Muscle layer of duodenum (tissue), 2 donors: Measurements from ENCODE around the gene ZNF608.

Experiments
- H3K27ac ChIP-seq: one replicate; pipeline ENCODE4 v1.7.0; 2013; ENCODE audit warnings: mild to moderate bottlenecking, low read length
- H3K27me3 ChIP-seq: one replicate; pipeline ENCODE4 v1.7.0; 2013; ENCODE audit warnings: low read depth, mild to moderate bottlenecking, control low read depth, low read length
- H3K36me3 ChIP-seq, 2 donors: one replicate each; pipeline ENCODE4 v1.7.0; 2013; ENCODE audit warnings: low read length in 2 of 2, control low read depth in 1 of 2, mild to moderate bottlenecking in 1 of 2; ENCODE audit not compliant: insufficient read depth in 2 of 2, control insufficient read depth in 1 of 2
- H3K4me1 ChIP-seq, 2 donors: one replicate each; pipeline ENCODE4 v1.7.0; 2013; ENCODE audit warnings: low read length in 2 of 2, mild to moderate bottlenecking in 2 of 2, control low read depth in 1 of 2, moderate library complexity in 1 of 2; ENCODE audit not compliant: insufficient read depth in 2 of 2, control insufficient read depth in 1 of 2
- H3K4me3 ChIP-seq, 2 donors: one replicate each; pipeline ENCODE4 v1.7.0; 2013; ENCODE audit warnings: low read length in 2 of 2, low read depth in 1 of 2, mild to moderate bottlenecking in 1 of 2
- H3K9me3 ChIP-seq, 2 donors: one replicate each; pipeline ENCODE4 v1.7.0; 2013; ENCODE audit warnings: low read length in 2 of 2, control low read depth in 1 of 2, mild to moderate bottlenecking in 1 of 2; ENCODE audit not compliant: control insufficient read depth in 1 of 2
- donor health status: healthy.

The ZNF608 gene

DNA sequence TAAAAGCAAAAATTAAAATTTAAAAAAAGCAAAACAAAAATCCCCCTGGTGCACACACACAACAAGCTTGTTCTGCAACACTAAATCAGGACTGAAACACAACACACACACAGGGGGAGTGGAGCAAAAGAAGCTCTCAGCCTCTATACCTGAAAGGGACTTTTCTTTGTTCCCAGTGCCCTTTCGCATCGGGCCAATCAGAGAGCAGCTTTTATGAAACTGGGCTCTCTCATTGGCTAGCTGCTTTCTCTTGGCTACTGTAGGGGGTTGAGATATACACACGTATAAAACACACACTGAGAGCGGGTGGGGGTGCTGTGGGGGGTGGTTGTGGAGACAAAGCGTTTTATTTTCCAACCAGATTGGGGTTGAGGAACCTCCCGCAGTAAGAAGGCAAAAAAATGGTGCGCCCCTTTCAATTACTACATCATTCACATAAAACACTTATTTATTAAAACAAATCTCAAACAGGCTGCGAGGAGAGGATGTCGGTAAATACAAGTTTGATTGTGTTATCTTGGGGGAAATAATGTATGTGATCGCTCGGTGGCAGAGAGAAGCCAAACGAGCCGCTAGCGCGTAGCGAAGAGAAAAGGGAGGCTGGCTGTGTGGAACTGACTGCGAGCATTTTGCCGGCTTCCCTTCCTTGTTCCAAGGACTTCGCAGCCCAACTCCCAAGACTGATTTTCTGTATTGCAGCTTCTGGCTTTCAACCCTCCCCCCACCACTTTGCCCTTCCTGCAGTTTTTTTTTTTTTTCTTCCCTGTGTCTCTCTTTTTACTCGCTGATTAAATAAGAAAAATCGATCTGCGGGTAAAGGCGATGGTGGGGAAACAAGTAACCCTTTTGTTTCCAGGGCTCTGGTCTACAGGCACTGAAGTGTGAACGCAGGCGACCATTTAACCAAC, 2.5 kb upstream of the ZNF608 start:
- peak overlapping the region; percentile 97 for H3K27ac ChIP-seq
- no peaks in the 10 kb centered on the region for H3K9me3 ChIP-seq
- no peaks in the 10 kb centered on the region for H3K27me3 ChIP-seq
- peak overlapping the region; percentile 71 to 74 for H3K4me3 ChIP-seq
- no peaks in the 10 kb centered on the region for H3K4me1 ChIP-seq
- H3K36me3 ChIP-seq, result peaks cover 0 to 4% of the 10 kb centered on the region in 2 donors

DNA sequence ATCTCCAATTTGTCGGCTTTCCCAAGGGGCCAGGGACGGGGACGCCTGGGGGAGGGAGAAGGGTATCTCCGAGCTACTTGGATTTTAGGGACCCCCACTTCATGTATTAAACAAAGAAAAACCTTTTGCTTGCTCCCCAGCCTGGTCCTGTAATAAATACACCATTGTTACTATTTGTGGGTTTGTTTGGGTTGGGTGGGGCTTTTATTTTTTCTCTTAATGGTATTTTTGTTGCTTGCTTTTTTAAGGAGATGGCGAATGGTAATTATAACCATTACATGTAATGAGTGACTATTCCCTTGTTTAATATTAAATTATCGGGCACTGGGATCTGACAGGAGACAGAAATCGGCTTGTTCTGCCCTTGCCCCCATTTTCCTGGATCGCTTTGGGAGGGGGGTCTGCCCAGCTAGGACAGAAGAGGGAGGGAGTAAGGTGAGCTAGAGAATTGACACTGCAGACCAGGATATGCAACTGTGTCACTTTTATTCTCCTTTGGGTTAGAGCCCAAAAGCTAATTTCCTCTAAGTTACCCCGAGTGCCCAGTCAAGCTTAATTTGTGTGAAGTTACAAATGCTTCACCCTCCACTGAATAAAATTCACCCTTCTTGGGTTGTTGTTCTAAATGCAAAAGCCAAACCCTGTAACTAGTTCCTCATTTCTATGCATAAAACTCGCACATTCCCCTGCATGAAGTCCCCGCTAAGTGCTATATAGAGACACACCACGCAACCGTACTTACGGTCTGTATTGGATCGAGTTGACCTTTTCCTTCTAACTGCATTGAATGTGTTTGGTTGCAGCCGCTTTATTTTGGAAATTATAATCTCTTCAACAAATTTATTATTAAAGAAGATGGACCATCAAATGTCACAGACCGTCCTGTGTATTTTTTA, 1.6 kb upstream of the ZNF608 start:
- Histone ChIP-seq H3K4me1 (no peaks in the 10 kb centered on the region), H3K27me3 (no peaks in the 10 kb centered on the region), H3K9me3 (no peaks in the 10 kb centered on the region), H3K27ac (peak overlapping the region; percentile 97), H3K4me3 (peak overlapping the region; percentile 71 to 74), H3K36me3 (peaks cover 0 to 4% of the 10 kb centered on the region in 2 donors)

DNA sequence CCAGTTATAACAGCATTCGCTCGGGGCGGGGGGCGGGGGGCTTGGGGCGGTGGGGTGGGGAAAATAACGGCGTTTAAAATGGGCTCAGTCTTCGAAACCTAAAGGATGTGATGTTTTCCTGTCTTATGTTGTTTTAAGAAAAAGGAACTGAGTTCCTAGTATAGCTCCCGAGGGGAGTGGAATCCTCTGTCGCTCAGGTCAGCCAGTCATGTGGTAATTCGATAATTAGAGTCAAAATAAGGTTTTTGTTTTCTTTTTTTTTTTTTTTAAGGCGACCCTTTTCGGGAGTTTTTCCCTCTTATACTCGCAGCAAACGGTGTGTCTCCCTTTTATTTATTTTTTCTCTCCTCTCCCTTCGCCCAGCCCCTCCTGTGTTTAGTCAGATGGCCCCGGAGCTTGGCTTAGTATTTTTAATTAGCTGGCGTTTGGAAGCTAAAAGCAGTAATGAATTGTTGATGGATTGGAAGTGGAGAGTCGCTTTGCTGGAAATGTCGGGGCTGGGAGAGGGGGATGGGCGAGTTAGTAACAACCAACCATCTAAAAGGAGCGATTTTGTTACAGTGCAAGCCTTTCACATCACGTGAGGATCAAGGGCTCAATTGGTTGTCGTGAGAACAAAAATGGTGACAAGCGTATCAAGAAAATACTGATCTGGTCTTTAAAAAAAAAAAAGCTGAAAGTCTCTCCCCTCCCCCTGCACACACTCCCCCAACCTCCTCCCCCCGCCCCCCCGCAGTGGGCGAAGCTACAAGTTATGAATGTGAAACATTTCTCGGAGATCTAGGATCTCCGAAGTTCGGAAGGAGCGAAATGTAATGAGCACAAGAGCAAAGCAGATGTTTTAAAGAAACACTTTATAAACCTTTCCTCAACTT, 714 bp upstream of the ZNF608 start:
- Histone ChIP-seq H3K36me3 (peaks cover 0 to 4% of the 10 kb centered on the region in 2 donors), H3K27ac (peak overlapping the region; percentile 97), H3K4me3 (peak overlapping the region; percentile 71 to 74), H3K27me3 (no peaks in the 10 kb centered on the region), H3K9me3 (no peaks in the 10 kb centered on the region), H3K4me1 (no peaks in the 10 kb centered on the region)

DNA sequence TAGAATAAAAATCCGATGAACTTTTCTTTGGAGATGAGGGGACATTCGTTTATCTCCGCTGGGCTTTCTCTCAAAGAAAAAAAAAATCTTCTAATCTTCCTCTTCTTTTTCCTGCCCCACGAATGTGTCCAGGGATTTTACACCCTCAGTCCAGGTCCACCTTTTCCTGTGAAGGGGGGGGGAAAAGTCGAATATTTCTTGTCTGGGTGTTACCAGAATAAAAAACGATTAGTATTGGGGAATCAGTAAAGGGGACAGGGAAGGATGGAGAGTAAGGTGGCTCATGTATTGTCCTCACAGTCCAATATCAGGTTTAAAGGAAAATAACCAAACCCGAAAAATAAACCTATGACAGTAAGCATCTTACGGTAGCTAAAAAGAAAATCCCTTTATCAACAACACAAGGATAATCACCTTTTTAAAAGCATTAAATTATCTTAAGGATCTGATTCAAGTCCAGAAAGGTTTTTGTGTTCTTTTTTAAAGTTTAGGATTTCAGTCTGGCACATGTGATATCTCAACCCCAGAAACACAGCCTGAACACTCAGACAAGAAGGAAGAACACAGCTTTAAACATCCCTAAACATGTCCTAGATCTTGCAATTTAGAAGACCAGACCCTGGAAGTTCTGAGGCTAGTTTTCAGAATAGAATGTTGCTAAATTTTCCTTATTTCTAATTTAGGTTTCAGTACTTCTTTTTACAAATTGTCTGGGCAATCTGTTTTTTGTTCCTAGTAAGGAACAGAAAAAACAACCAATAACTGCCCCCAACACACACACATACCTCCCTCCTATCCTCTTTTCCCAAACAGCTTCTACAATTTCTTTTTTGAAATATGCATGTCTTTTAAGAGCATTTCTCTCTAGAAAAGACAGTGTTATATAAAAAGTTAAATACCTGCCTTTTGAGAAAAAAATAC, 1.2 kb downstream of the ZNF608 start:
- peak overlapping the region; percentile 69 to 86 for H3K4me3 ChIP-seq
- H3K9me3 ChIP-seq, result no peaks in the 10 kb centered on the region
- peak overlapping the region; percentile 99 for H3K27ac ChIP-seq
- no peaks in the 10 kb centered on the region for H3K4me1 ChIP-seq
- H3K36me3 ChIP-seq, result peaks cover 0 to 4% of the 10 kb centered on the region in 2 donors
- H3K27me3 ChIP-seq, result no peaks in the 10 kb centered on the region

DNA sequence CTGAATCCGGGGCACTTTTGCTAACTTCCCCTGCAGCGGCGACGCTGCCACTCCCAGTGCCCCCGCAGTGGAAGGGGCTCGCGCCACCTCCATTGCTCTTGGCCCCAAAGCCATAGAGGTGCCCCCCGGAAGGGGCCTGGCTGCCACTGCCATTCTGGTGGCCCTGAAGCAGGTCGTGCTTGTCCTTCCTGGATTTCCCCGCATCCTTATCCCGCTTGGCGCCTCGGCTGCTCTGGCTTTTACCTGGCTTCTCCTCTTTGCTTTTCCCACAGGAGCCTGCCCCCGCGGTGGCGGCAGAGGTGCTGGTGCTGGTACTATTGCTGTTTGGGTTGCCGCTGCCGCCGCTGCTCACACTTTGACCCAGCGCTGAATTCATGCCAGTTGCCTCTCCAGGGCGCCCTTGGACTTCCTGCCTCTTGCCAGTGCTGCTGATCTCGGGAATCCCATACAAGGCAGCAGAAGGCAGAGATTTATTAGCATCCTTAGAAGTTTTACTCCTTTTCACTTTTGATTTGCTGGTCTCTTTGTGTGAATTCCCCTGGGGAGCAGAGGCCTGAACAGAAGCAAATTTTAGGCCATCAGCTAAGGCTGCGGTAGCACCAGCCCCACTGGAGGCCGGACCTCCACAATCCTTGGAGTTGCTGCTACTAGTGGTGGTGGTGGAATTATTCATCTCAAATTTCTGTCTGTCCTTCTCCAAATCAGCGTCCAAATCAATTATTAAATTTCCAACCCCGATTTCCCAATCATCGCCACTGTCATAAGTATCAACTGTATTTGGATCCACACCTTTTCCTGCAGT, 2.1 kb downstream of the ZNF608 start:
- Histone ChIP-seq H3K4me3 (peak overlapping the region; percentile 69 to 86), H3K36me3 (peaks cover 0 to 4% of the 10 kb centered on the region in 2 donors), H3K27me3 (no peaks in the 10 kb centered on the region), H3K4me1 (no peaks in the 10 kb centered on the region), H3K27ac (peak overlapping the region; percentile 99), H3K9me3 (no peaks in the 10 kb centered on the region)

DNA sequence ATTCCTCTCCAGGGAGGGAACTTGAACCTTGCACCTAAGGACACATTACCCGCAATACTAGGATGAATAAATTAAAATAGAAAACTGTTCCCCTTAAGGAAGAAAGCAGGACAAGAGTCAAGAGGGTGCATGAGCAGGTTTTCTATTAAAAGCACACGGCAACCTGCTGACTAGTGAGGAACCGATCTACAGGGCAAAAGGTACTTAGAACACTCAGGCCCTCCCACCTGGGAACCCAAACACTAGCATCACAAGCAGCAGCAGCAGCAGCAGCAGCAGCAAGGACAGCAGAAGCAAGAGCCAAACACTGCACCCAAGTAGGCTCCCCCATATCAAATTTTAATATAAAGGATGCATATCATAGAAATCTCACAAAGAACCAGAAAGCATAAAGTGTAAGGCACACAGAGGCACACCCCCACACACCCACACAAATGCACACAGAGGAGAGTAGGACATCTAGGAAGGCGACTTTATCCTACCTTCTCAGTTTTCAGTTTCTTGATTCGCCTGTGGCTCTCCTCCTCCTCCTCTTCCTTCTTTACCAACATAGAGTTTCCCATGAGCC, 2.8 kb downstream of the ZNF608 start:
- H3K27ac ChIP-seq, result peak overlapping the region; percentile 99
- peaks cover 0 to 4% of the 10 kb centered on the region in 2 donors for H3K36me3 ChIP-seq
- no peaks in the 10 kb centered on the region for H3K27me3 ChIP-seq
- H3K9me3 ChIP-seq, result no peaks in the 10 kb centered on the region
- H3K4me1 ChIP-seq, result peaks cover 0 to under 1% of the 10 kb centered on the region in 2 donors
- peak overlapping the region; percentile 69 to 86 for H3K4me3 ChIP-seq

DNA sequence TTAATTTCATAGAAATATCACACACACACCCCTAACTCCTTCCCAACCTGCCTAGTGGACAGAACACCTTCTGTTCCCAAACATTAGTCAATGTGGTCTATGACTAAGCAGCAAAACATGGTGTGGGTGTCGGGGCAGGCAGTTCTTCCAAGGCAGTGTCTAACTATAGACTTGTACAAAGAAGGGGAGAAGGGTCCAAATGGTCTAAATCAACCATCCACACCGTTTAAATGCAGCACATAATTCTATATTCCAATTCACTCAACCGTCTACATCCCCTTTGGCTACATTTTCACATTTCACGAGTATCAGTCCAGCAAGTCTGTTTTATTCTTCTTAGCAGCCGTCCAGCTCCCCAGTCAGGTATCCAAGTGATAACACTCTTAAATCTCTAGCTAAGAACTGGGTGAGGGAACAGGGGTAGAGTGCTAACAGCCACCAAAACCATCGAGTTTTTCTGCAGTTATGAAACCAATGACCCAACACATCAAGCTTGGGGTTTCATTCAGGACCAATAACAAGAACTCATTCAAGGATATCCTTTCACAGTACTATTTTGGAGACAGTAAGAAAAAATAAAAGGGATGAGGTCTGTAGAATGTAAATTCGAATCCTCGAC, 3.3 kb downstream of the ZNF608 start:
- Histone ChIP-seq H3K4me3 (peak overlapping the region; percentile 69 to 86), H3K27me3 (no peaks in the 10 kb centered on the region), H3K9me3 (no peaks in the 10 kb centered on the region), H3K27ac (peak overlapping the region; percentile 99), H3K4me1 (peaks cover 1 to 6% of the 10 kb centered on the region in 2 donors), H3K36me3 (peaks cover 0 to 4% of the 10 kb centered on the region in 2 donors)

DNA sequence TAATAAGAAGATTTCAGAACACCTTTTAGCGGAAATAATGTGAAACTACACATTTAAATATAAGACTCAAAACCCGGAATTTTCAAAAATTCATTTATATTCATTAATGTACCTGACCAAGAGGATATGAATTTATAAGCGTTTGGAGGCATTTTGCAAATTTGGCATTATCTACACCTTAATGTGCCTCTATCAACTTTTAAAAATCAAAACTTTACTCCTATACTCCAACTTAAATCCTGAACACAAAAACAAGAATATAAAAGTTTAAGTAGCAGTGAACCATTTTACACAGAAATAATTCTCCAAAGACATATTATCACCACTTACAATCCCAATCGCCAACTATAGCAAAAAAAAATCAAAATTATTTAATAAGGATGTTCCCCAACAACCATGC, 3.9 kb downstream of the ZNF608 start:
- H3K27me3 ChIP-seq, result no peaks in the 10 kb centered on the region
- peaks cover 0 to 4% of the 10 kb centered on the region in 2 donors for H3K36me3 ChIP-seq
- peak overlapping the region; percentile 69 to 86 for H3K4me3 ChIP-seq
- H3K27ac ChIP-seq, result peak overlapping the region; percentile 99
- no peaks in the 10 kb centered on the region for H3K9me3 ChIP-seq
- H3K4me1 ChIP-seq, result peaks cover 7 to 10% of the 10 kb centered on the region in 2 donors
